Thyroid gland (tissue), 4 donors: Measurements from ENCODE around the gene IFT81.

ENCODE experiments used
- POLR2A ChIP-seq, 2 donors: fragments of 450-650 bp; IDR thresholded peaks; one replicate each; pipeline ENCODE4 v1.6.1; 2017; ENCODE audit warnings: antibody characterized with exemption in 2 of 2, mild to moderate bottlenecking in 2 of 2, moderate library complexity in 1 of 2
- TF ChIP-seq, protein P1 (sequence below), 6 experiments: fragments of 200-600 bp in 3 of 6; fragments of 450-650 bp in 3 of 6; sonication (generic) in 3 of 6; IDR thresholded peaks; one replicate each; pipeline ENCODE4 v1.5.1; 2016 to 2019; ENCODE audit warnings: antibody characterized with exemption in 6 of 6, mild to moderate bottlenecking in 2 of 6, inconsistent platforms in 1 of 6, moderate library complexity in 1 of 6

DNA sequence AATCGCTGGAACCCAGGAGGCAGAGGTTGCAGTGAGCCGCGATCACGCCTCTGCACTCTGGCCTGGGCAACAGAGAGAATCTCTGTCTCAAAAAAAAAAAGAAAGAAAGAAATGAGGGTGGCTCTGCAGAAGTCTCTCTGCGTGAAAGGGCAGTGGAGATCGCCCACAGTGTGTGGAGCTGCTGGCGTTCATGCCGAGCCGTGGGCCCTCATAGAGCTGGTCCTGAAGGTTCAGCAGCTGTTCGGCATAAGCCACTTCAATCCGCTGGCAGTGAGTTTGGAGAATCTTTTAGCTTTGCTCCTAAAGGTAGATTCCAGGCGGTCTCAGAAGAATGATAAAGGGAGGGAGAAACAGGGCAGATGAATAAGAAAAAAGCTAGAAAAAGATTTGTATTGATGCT lies 120.2 kb downstream of the IFT81 start:
- TF ChIP-seq, protein P1, sequence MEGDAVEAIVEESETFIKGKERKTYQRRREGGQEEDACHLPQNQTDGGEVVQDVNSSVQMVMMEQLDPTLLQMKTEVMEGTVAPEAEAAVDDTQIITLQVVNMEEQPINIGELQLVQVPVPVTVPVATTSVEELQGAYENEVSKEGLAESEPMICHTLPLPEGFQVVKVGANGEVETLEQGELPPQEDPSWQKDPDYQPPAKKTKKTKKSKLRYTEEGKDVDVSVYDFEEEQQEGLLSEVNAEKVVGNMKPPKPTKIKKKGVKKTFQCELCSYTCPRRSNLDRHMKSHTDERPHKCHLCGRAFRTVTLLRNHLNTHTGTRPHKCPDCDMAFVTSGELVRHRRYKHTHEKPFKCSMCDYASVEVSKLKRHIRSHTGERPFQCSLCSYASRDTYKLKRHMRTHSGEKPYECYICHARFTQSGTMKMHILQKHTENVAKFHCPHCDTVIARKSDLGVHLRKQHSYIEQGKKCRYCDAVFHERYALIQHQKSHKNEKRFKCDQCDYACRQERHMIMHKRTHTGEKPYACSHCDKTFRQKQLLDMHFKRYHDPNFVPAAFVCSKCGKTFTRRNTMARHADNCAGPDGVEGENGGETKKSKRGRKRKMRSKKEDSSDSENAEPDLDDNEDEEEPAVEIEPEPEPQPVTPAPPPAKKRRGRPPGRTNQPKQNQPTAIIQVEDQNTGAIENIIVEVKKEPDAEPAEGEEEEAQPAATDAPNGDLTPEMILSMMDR (IDR thresholded peaks at IDR 0.05) = no peak
- TF ChIP-seq POLR2A (IDR thresholded peaks at IDR 0.05) = no peak
